GM12878 (cell line): ENCODE measurements around the gene TCP11L2. TPM values are rescaled to one million over a fixed set of nuclear protein-coding genes. Genes with fewer than 3 reads are reported as not detected.

ENCODE experiments used
- BHLHE40 ChIP-seq, 2 experiments: fragments of 450-650 bp in 1 of 2; IDR thresholded peaks; 2 replicates each; pipeline ENCODE4 v1.6.1; 2011 to 2017; ENCODE audit warnings: low read depth in 2 of 2, borderline replicate concordance in 1 of 2, improper control_type of control experiment in 1 of 2, low read length in 1 of 2, mild to moderate bottlenecking in 1 of 2
- CEBPZ ChIP-seq: fragments of 150-350 bp; IDR thresholded peaks from 2 replicates; pipeline ENCODE4 v1.6.1; 2016; ENCODE audit warnings: low read depth, low read length
- CHD1 ChIP-seq: IDR thresholded peaks from 2 replicates; pipeline ENCODE4 v1.6.1; 2012; ENCODE audit warnings: low read depth, low read length, improper control_type of control experiment
- CHD2 ChIP-seq: IDR thresholded peaks from 2 replicates; pipeline ENCODE4 v1.6.1; 2011; ENCODE audit warnings: low read depth, low read length, improper control_type of control experiment, borderline replicate concordance
- IRF5 ChIP-seq: fragments of 450-650 bp; IDR thresholded peaks from 2 replicates; pipeline ENCODE4 v1.6.1; 2017; ENCODE audit warnings: borderline replicate concordance
- JUNB ChIP-seq: IDR thresholded peaks from 2 replicates; pipeline ENCODE4 v1.6.1; 2016; ENCODE audit warnings: antibody characterized with exemption, mild to moderate bottlenecking
- KAT2A ChIP-seq: conservative IDR thresholded peaks from 2 replicates; pipeline ENCODE4 v1.6.1; 2011; ENCODE audit warnings: low read depth, low read length; ENCODE audit not compliant: control insufficient read depth
- MYC ChIP-seq: IDR thresholded peaks from 2 replicates; pipeline ENCODE4 v1.6.1; 2011; ENCODE audit warnings: mild to moderate bottlenecking, low read length, moderate library complexity, inconsistent platforms; ENCODE audit not compliant: insufficient read depth, insufficient replicate concordance, insufficient read length, severe bottlenecking
- NR2F1 ChIP-seq: fragments of 450-650 bp; conservative IDR thresholded peaks from 2 replicates; pipeline ENCODE4 v1.6.1; 2017; ENCODE audit warnings: mild to moderate bottlenecking
- PAX8 ChIP-seq: fragments of 450-650 bp; IDR thresholded peaks from 2 replicates; pipeline ENCODE4 v1.6.1; 2017; ENCODE audit warnings: mild to moderate bottlenecking, moderate library complexity
- PKNOX1 ChIP-seq: fragments of 450-650 bp; IDR thresholded peaks from 2 replicates; pipeline ENCODE4 v1.6.1; 2016; ENCODE audit warnings: mild to moderate bottlenecking
- RFX5 ChIP-seq: IDR thresholded peaks from 2 replicates; pipeline ENCODE4 v1.6.1; 2011; ENCODE audit warnings: low read depth, low read length, improper control_type of control experiment
- SKIL ChIP-seq: fragments of 450-650 bp; IDR thresholded peaks from 2 replicates; pipeline ENCODE4 v1.6.1; 2017; ENCODE audit warnings: mild to moderate bottlenecking, low read depth, inconsistent platforms; ENCODE audit not compliant: poor library complexity, severe bottlenecking
- SMARCA5 ChIP-seq: fragments of 450-650 bp; IDR thresholded peaks from 2 replicates; pipeline ENCODE4 v1.6.1; 2017; ENCODE audit warnings: mild to moderate bottlenecking
- STAT3 ChIP-seq: IDR thresholded peaks from 2 replicates; pipeline ENCODE4 v1.6.1; 2011; ENCODE audit warnings: low read depth, low read length, improper control_type of control experiment
- SUZ12 ChIP-seq: fragments of 200-600 bp; sonication (generic); IDR thresholded peaks from one replicate; pipeline ENCODE4 v1.6.1; 2018; ENCODE audit warnings: antibody characterized with exemption, mild to moderate bottlenecking; ENCODE audit not compliant: unreplicated experiment
- WRNIP1 ChIP-seq: IDR thresholded peaks from 2 replicates; pipeline ENCODE4 v1.6.1; 2011; ENCODE audit warnings: low read depth, low read length, improper control_type of control experiment, borderline replicate concordance
- YBX1 ChIP-seq: fragments of 450-650 bp; IDR thresholded peaks from 2 replicates; pipeline ENCODE4 v1.6.1; 2016; ENCODE audit warnings: antibody characterized with exemption
- ZNF622 ChIP-seq: fragments of 450-650 bp; IDR thresholded peaks from 2 replicates; pipeline ENCODE4 v1.6.1; 2017; ENCODE audit warnings: mild to moderate bottlenecking, inconsistent platforms
- ZZZ3 ChIP-seq: IDR thresholded peaks from 2 replicates; pipeline ENCODE4 v1.6.1; 2011; ENCODE audit warnings: low read depth; ENCODE audit not compliant: control insufficient read depth, insufficient read length
- polyA plus RNA-seq, 11 experiments: library from polyadenylated mRNA; depleted of rRNA in 4 of 11; unstranded in 6 of 11; stranded (reverse) in 5 of 11; fragments of >200 nt; fragmentation: Nextera tagmentation in 4 of 11; fragmentation: Illumina TruSeq in 1 of 11; extraction: Ambion mirVana in 4 of 11; extraction: Trizol in 1 of 11; gene quantifications; 1 replicate in 1 of 11; 2 replicates in 10 of 11; pipeline versions ENCODE4 v1.2.1 to v1.2.3, GENCODE V29; 2011 to 2016; ENCODE audit warnings: inconsistent platforms in 2 of 11, missing spikeins in 2 of 11, low read depth in 1 of 11
- total RNA-seq, 4 experiments: library from RNA; depleted of rRNA in 3 of 4; stranded (reverse); fragments of >200 nt in 3 of 4; fragmentation: Illumina TruSeq in 1 of 4; extraction: Trizol in 1 of 4; gene quantifications; 2 replicates each; pipeline versions ENCODE4 v1.2.1 to v1.2.3, GENCODE V29; 2013 to 2021

TCP11L2 gene
- total and polyA plus RNA-seq, 10 of the 15 experiments (the other 5 are each of a cell fraction or from before 2014, with no cell fraction given): 0.18 to 5.0 (median 0.90) TPM

GRCh38 chr12:106302401-106303201 lies at the start of gene TCP11L2 (continued):
- no peak for TF ChIP-seq CEBPZ
- TF ChIP-seq PKNOX1: peak; percentile 46; the same call in 1 of the 2 replicates
- TF ChIP-seq BHLHE40 (IDR thresholded peaks at IDR 0.05; ENCODE audit: borderline replicate concordance in 1 of 2, low read depth in 2 of 2, low read length in 1 of 2): peak; percentile 98 to 99
- no peak for TF ChIP-seq MYC
- no peak for TF ChIP-seq RFX5
- TF ChIP-seq JUNB: no peak
- TF ChIP-seq CHD1: peak; percentile 99
- TF ChIP-seq YBX1: no peak
- no peak for TF ChIP-seq SUZ12
- no peak for TF ChIP-seq IRF5
- TF ChIP-seq NR2F1: peak; percentile 73
- TF ChIP-seq CHD2: no peak
- TF ChIP-seq PAX8: no peak
- no peak for TF ChIP-seq WRNIP1
- no peak for TF ChIP-seq ZNF622
- no peak for TF ChIP-seq KAT2A
- TF ChIP-seq SKIL: peak; percentile 98
- TF ChIP-seq SMARCA5: no peak
- no peak for TF ChIP-seq STAT3
- no peak for TF ChIP-seq ZZZ3
